IMR-90 (cell line): Measurements from ENCODE around the gene SPDYE1.

Source experiments
- CTCF ChIP-seq: conservative IDR thresholded peaks from 2 replicates; pipeline ENCODE4 v1.5.1; 2012; ENCODE audit warnings: mild to moderate bottlenecking, low read depth, low read length, improper control_type of control experiment
- MXI1 ChIP-seq: IDR thresholded peaks from 2 replicates; pipeline ENCODE4 v1.6.1; 2012; ENCODE audit warnings: low read depth, mild to moderate bottlenecking, low read length, moderate library complexity, borderline replicate concordance
- POLR2A ChIP-seq: IDR thresholded peaks from 2 replicates; pipeline ENCODE4 v1.6.1; 2012; ENCODE audit warnings: mild to moderate bottlenecking, low read depth, low read length
- RFX5 ChIP-seq: IDR thresholded peaks from 2 replicates; pipeline ENCODE4 v1.8.0; 2012; ENCODE audit warnings: low read depth, mild to moderate bottlenecking, low read length, moderate library complexity
- USF2 ChIP-seq: fragments of 150-350 bp; IDR thresholded peaks from 2 replicates; pipeline ENCODE4 v1.6.1; 2017; ENCODE audit warnings: mild to moderate bottlenecking, antibody characterized with exemption, low read length, low read depth

- TF ChIP-seq CTCF (no peak), POLR2A (no peak), RFX5 (no peak), MXI1 (no peak), USF2 (no peak)
Observed at GRCh38 chr7:44046321-44047061, 48.8 kb downstream of the SPDYE1 start.
